Measurements from ENCODE around the gene ADAMTS19.
A peak's percentile ranks its signal among the peaks of the same experiment; 100 is the strongest.

ADAMTS19 gene

GRCh38 chr5:129696636-129697035 lies 236.5 kb downstream of the ADAMTS19 start:
- no peak for DNase-seq

DNA sequence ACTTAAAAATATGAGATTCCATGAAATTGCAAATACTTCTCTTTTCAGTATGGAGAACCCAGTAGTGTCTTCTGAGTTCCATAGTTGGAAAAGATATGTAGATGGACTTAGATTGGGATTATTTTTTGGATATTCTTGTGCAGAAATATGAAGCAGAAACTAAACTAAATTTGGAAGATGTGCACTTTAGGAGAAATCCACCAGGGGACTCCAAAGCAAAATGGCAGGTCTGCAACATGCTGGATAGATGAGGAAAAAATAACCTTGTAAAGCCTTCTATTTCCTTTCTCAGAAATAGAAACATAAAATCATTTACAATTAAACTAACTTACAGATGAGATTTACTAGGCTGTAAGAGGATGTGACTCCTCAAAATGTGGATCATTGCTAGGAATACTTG lies 238.6 kb downstream of the ADAMTS19 start:
- no peak for DNase-seq

DNA sequence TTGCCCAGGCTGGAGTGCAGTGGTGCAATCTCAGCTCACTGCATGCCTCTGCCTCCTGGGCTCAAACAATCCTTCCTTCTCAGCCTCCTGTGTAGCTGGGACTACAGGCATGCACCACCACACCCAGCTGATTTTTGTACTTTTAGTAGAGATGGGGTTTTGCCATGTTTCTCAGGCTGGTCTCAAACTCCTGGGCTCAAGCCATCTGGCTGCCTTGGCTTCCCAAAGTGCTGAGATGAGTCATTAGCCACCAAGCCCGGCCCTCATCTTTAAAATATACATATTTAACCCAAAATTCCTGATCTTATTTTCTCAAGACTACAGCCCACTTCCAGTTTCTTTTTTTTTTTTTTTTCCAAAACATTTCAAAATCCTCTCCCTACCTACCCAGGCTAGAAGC lies 256.1 kb downstream of the ADAMTS19 start:
- DNase-seq, result no peak

DNA sequence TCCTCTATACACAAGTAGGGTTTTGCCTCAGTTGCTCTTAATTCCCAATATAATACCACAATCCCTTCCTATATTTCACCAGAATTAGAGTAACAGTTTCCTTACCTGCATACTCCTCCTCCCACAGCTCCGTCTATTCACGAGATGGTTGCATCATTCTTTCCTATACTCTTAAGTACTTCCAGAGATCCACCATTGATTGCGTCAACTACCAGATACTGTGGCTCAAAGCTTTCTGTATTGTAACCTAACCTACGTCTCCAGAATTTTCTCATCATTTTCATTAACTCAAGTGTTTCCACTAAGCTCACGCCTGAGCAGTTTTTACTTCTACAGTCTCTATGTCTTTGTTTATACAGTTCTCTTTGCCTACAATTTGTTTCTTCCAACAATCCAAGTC lies 256.6 kb downstream of the ADAMTS19 start:
- no peak for DNase-seq

DNA sequence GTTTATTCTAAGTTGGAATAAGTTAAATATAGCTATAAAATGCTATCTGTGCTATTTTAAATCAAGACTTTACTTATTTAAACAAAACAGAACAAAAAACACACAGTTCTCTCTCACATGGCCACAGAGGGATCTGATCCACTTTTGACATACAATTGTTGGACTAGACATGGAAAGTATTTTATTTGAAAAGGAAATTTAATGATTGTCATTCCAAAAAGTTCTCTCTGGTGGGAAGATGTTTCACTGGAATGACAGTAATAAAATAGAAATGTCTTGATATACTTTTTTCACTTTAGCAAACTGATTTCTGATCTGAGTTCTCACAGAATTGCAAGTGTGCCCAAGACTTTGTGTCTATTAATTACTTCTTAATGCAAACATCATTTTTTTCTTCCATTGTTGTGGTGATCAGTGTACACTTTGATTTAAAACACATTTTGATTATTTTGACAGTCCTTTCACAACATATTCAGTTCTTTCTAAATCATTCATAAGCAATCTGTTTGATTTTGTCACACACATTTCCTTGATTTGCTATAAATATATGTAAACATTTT lies 257.7 kb downstream of the ADAMTS19 start:
- DNase-seq, result no peak

DNA sequence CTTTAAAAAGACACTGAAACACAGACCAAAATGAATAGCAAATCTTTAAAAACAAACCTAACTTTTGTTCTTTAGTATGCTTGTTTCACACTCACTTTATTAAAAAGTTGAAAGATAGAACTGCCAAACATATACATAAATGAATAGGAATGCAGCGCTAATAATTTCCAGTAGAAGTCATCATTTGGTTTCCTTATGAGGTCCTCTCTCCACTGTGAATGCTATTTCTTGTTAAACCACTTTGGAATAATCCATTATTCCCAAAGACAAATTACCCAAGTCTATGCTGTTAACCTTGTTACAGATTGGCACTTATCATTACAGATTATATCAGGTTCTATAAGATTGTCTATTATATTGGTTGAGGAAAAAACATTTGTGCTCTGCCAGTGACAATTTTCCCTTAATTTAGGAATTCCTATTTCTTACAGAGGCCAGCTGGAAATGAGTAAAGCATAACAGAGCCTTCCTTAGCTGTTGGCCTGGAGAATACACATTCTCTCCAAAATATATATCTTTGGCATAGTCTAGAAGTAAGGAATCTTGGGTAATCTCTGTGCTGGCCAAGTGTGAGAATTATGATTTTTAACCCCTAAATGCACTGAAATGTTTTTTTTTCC lies 258.5 kb downstream of the ADAMTS19 start:
- no peak for DNase-seq

DNA sequence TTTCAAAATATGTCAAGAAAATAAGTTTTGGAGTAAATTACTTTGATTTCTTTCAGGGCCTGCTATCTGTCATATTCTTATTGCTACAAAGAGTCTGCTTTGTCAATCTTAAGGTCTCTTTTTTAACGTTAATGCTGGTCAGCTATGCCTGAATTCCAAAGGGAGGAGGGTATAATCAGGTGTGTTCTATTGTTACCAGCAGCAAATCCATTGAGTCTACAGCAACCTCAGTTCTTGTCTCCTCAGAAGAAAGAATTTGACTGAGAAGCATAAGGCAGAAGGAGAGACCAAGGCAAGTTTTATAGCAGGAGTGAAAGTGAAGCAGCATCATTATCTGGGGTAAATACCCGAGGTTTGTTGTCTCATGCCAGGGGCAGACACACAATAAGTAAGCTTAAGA lies 264.1 kb downstream of the ADAMTS19 start:
- DNase-seq, result no peak

DNA sequence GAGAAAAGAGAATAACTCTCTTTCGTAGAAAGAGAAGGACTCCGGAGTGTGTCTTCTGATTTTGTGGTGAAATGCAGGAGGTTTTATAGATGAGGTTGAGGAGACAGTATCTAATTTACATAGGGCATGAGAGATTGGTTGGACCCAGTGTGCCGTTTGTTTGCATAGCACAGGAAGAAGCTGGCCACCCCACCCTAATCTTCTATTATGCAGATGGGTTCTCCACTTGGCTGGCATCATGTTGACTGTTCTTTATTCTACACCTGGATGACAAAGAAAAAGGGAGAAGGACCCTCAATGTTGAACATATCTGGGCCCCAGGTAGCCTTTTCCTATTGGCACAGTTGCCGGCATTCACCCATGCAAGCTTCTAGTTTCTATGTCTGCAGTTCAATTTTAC lies 264.5 kb downstream of the ADAMTS19 start:
- DNase-seq, result no peak

DNA sequence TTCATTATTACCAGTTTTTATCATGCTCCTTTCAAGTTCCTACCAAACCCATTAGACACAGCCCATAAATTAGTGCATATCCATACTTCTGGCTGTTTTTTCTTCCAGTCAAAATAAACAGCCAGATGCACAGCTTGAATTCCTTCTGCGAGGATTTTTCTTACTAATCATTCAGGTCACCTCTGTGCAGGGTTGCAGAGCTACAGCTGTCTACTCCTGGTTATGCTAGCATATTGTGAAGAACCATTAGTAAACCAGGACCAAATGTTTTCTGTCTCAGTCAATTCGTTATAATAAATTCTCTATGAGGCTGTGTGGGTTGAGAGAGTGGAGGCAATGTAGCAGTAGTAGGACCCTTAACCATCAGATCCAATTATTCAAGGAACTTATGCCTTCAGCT lies 279.7 kb downstream of the ADAMTS19 start:
- DNase-seq, result no peak

- no peak for DNase-seq
Measured at GRCh38 chr5:129743541-129744187, 283.6 kb downstream of the ADAMTS19 start.

DNA sequence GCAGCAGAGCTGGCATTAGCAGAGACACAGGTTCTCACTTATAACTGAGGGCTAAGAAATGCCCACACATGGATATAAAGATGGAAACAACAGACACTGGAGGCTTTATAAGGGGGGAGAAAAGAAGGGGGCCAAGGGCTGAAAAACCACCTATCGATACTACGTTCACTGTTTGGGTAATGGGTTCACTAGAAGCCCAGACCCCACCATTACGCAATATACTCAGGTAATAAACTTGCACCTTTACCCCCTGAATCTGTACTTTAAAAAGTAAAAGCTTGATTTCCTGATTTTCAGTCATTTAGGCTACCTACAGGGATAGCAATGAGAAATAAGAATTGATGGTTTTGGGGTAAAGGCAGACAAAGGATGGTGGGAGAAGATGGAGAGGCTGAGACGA lies 285.9 kb downstream of the ADAMTS19 start:
- DNase-seq, result no peak

DNA sequence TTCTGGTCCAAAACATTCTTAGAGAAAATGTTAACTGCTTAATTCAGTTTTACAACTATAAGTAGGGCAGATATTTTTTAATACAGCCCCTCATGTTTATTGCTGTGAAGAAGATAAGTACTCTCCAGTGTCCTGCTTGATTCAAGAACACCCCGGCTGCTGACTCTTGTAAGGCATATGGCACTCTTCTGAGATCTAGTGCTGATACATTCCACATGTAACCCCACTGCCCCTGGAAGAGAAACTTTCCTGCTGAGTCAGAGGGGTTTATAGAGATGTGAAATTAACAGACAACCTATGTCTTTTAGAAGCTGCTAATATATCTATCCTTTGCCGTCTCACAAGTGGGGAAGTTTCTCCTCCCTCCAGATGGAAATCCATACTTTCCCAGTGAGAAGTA lies 286.8 kb downstream of the ADAMTS19 start:
- DNase-seq, result no peak

GRCh38 chr5:129747572-129748407 lies 287.7 kb downstream of the ADAMTS19 start, which contains the start of gene MINAR2:
MINAR2 (plus strand) TSS chr5:129748094; CDS start chr5:129748191, 97 bp downstream.
- DNase-seq, result no peak

DNA sequence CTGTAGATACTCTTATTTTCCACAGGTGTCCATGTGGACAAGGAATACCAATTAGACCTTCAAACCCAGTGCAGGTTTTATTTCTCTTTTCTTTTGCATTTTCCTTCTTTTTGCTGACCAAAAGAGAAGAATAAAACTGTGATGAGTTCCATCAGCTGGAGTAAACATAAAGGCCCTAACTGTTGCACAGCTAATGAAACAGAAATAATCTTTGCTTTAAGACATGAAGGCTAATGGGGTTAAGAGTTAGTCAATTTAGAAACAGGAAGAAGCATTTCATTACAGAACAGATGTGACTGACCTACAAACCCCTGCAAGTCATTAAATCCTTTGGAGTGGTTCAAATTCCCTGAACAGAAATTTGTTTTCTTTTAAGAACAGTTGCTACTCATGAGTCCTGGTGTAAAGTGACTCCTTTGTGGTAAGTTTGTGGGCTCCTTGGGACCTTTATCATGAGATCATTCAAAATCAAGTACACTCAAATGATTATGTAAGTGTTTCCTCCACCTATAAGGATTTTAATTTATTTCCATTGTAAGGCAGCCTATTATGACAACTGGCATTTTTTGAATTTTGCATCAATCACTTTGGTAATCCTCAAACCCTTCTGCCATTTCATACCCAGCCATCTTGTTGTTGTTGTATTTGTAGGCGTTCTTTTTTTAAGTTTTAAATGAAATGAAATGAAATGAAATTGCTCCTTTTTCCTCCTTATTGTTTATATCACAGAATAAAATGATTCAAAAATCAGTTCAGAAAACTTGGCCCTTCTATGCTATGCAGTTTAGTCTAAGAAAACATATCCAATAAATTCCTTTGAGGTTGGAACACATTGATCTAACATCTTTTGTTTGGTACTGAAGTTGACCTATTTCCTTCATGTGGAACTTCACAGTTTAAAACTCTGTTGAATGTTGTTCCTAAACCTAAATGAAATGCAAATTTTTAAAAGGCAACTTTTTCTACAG lies 289.1 kb downstream of the ADAMTS19 start:
- no peak for DNase-seq

GRCh38 chr5:129760636-129761325 lies 300.7 kb downstream of the ADAMTS19 start:
- DNase-seq, result no peak

- DNase-seq, result no peak
Measured at GRCh38 chr5:129763651-129764050, 303.6 kb downstream of the ADAMTS19 start.

DNA sequence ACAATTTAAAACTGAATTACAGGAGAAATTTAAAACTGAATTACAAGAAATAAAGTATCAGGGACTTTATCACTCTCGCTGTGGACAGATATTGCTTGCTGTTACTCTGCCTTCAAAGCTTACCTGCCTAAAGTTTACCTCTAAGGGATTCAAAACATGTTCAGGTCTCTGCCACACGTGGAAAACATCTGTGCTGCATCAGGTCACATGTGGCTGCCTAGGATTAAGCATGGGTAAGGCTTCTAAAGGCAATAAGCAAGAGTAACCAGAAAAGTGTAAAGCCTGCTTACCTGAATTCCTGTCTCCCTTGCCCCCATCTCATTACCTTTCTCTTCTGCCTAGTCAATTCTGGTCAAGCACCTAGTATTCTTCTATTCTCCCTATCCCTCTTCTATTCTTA lies 306.7 kb downstream of the ADAMTS19 start:
- no peak for DNase-seq

GRCh38 chr5:129767927-129768380 lies 307.9 kb downstream of the ADAMTS19 start:
- DNase-seq, result peak; percentile 67 to 93

- no peak for DNase-seq
Measured at GRCh38 chr5:129768735-129769134, 308.6 kb downstream of the ADAMTS19 start.

- no peak for DNase-seq
Measured at GRCh38 chr5:129770024-129770820, 310.1 kb downstream of the ADAMTS19 start.

Data from SW 1271 (cell line).